HCT116 (cell line): ENCODE data around the gene NAT16. TPM values are rescaled to one million over a fixed set of nuclear protein-coding genes. Genes with fewer than 3 reads are reported as not detected.
"Not testable (repeated sequence)": the region's sequence is repeated elsewhere in the genome, so short reads cannot be mapped to it uniquely, and the experiment has no call there.

Experiments used
- ATAC-seq: fragments of 200-7000 bp; cut with Tn5 transposase; 2 replicates; pipeline ENCODE4 v1.9.1; 2020; ENCODE audit warnings: mild to moderate bottlenecking, moderate library complexity
- BruUV-seq: library from RNA; stranded (reverse); fragments of 400-500 nt; replicated peaks from 2 replicates; lab custom pipeline; 2021; lab: Mats Ljungman, UMichigan
- CTCF ChIA-PET: fragments of 300-600 bp; sonication (Branson Sonifier 250); formaldehyde crosslinking; loops from one replicate; lab custom pipeline; 2021; ENCODE audit warnings: antibody characterized with exemption; lab: Charles Lee
- POLR2A ChIA-PET: fragments of 300-600, 350-600 bp; sonication (Branson Sonifier 250); formaldehyde crosslinking; loops from one replicate; lab custom pipeline; 2021; ENCODE audit warnings: antibody characterized with exemption; lab: Charles Lee
- RAD21 ChIA-PET, 2 experiments: fragments of 300-600 bp; sonication (Branson Sonifier 250); formaldehyde crosslinking; loops; one replicate each; lab custom pipeline; 2023; ENCODE audit warnings: low total read pairs in 2 of 2; ENCODE audit not compliant: uncharacterized antibody in 2 of 2, unreplicated experiment in 2 of 2, low non-redundant PET in 1 of 2; lab: Charles Lee
- DNase-seq: peaks from one replicate; pipeline ENCODE4 v3.0.0-alpha.2; 2010; ENCODE audit warnings: low read depth, low spot score
- H2AFZ ChIP-seq: fragments of 200-600 bp; shearing (Covaris generic), sonication (generic); 2 replicates; pipeline ENCODE4 v1.6.1; 2017; ENCODE audit warnings: low read depth, mixed run types, mixed read lengths, antibody characterized with exemption, low read length; ENCODE audit not compliant: poor library complexity, severe bottlenecking
- H3K27ac ChIP-seq: 2 replicates; pipeline ENCODE4 v1.5.1; 2012; ENCODE audit warnings: low read depth, low read length
- H3K27me3 ChIP-seq: fragments of 200-600 bp; sonication (generic); 2 replicates; pipeline ENCODE4 v1.6.1; 2016; ENCODE audit warnings: mixed run types, low read length, mixed read lengths; ENCODE audit not compliant: insufficient read depth
- H3K36me3 ChIP-seq, 2 experiments: fragments of 200-500 bp in 1 of 2; fragments of 200-600 bp in 1 of 2; sonication (Bioruptor generic) in 1 of 2; sonication (generic) in 1 of 2; 2 replicates each; pipeline versions ENCODE4 v1.5.1 to v1.6.1; 2014 to 2016; ENCODE audit warnings: low read length in 2 of 2, inconsistent platforms in 1 of 2, mixed read lengths in 1 of 2, mixed run types in 1 of 2; ENCODE audit not compliant: insufficient read depth in 2 of 2, control insufficient read depth in 1 of 2
- H3K4me1 ChIP-seq, 2 experiments: fragments of 200-600 bp in 1 of 2; sonication (generic) in 1 of 2; 2 replicates each; pipeline versions ENCODE4 v1.5.1 to v1.6.1; 2012 to 2017; ENCODE audit warnings: low read length in 2 of 2, inconsistent platforms in 1 of 2, mild to moderate bottlenecking in 1 of 2, mixed read lengths in 1 of 2, mixed run types in 1 of 2, moderate library complexity in 1 of 2; ENCODE audit not compliant: insufficient read depth in 2 of 2, control insufficient read depth in 1 of 2
- H3K4me2 ChIP-seq: fragments of 200-600 bp; sonication (generic); 2 replicates; pipeline ENCODE4 v1.6.1; 2017; ENCODE audit warnings: mixed run types, low read length, mixed read lengths
- H3K4me3 ChIP-seq, 2 experiments: fragments of 200-600 bp in 1 of 2; sonication (generic) in 1 of 2; replicated peaks in 1 of 2; 2 replicates each; pipeline ENCODE4 v1.5.1; 2011 to 2016; ENCODE audit warnings: low read length in 2 of 2, control low read depth in 1 of 2, low read depth in 1 of 2, mild to moderate bottlenecking in 1 of 2, mixed read lengths in 1 of 2, mixed run types in 1 of 2
- H3K79me2 ChIP-seq: fragments of 200-600 bp; sonication (generic); 2 replicates; pipeline ENCODE4 v1.6.1; 2017; ENCODE audit warnings: mild to moderate bottlenecking, mixed run types, low read length, moderate library complexity, mixed read lengths; ENCODE audit not compliant: insufficient read depth
- H3K9ac ChIP-seq: fragments of 200-600 bp; sonication (generic); 2 replicates; pipeline ENCODE4 v1.6.1; 2016; ENCODE audit warnings: low read length, mixed read lengths
- H3K9me2 ChIP-seq: fragments of 200-600 bp; sonication (generic), shearing (Covaris generic); 2 replicates; pipeline ENCODE4 v1.6.1; 2017; ENCODE audit warnings: mixed run types, mild to moderate bottlenecking, moderate library complexity; ENCODE audit not compliant: insufficient read depth
- H3K9me3 ChIP-seq, 2 experiments: fragments of 200-500 bp in 1 of 2; fragments of 200-600 bp in 1 of 2; sonication (Bioruptor generic) in 1 of 2; sonication (generic) in 1 of 2; 2 replicates each; pipeline ENCODE4 v1.6.1; 2014 to 2017; ENCODE audit warnings: low read length in 2 of 2, mixed read lengths in 2 of 2, inconsistent platforms in 1 of 2, low read depth in 1 of 2, mild to moderate bottlenecking in 1 of 2, mixed run types in 1 of 2, moderate library complexity in 1 of 2; ENCODE audit not compliant: control insufficient read depth in 1 of 2, insufficient read depth in 1 of 2
- H4K20me1 ChIP-seq: fragments of 200-600 bp; sonication (generic), shearing (Covaris generic); 2 replicates; pipeline ENCODE4 v1.6.1; 2017; ENCODE audit warnings: mixed run types, mild to moderate bottlenecking, moderate library complexity; ENCODE audit not compliant: insufficient read depth
- CEBPB ChIP-seq: IDR thresholded peaks from 2 replicates; pipeline ENCODE4 v1.6.1; 2012; ENCODE audit warnings: low read depth
- SRF ChIP-seq: IDR thresholded peaks from 2 replicates; pipeline ENCODE4 v1.6.1; 2012; ENCODE audit warnings: low read depth
- intact Hi-C: fragments of 100-400 bp; cut with micrococcal nuclease; formaldehyde crosslinking; loops from 2 replicates; pipeline ENCODE4 v1.10.0; 2022
- total RNA-seq: library from RNA; stranded (reverse); gene quantifications from one replicate; pipeline ENCODE4 v1.2.1, GENCODE V29; 2021; ENCODE audit not compliant: unreplicated experiment

The NAT16 gene
- total RNA-seq, 1 experiment from 2014 or later = 2.0 TPM

DNA sequence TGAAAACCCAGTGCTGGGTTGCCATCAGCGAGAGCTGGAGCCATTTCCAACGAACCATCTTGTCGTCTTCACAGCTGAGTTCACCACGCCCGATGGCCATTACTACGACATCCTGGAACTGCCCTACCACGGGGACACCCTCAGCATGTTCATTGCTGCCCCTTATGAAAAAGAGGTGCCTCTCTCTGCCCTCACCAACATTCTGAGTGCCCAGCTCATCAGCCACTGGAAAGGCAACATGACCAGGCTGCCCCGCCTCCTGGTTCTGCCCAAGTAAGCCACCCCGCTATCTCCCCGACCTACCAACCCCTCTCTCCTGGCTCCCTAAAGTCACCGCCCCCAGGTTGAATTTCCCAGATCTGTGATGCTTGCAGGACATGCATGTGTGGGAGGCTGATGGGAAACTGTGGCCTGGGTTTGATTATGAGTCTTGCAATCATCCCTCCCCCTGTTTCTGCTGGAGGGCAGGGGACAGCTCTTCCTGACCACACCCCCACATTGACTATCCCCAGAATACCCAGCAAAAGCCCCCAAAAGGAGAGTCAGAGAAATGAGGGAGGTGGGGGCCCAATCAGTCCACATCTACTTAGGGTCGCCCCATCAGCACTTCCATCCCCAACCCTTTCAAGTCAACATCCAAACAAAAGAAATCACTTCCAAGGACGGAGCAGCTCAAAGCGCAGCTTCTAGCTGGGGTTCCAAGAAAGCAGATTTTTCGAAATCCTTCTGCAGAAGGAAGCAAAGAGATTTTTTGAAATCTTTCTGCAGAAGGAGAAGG is 46.3 kb downstream of the NAT16 start:
- H3K4me2 ChIP-seq = no peak overlapping the region
- no peaks in the 10 kb centered on the region for H4K20me1 ChIP-seq

DNA sequence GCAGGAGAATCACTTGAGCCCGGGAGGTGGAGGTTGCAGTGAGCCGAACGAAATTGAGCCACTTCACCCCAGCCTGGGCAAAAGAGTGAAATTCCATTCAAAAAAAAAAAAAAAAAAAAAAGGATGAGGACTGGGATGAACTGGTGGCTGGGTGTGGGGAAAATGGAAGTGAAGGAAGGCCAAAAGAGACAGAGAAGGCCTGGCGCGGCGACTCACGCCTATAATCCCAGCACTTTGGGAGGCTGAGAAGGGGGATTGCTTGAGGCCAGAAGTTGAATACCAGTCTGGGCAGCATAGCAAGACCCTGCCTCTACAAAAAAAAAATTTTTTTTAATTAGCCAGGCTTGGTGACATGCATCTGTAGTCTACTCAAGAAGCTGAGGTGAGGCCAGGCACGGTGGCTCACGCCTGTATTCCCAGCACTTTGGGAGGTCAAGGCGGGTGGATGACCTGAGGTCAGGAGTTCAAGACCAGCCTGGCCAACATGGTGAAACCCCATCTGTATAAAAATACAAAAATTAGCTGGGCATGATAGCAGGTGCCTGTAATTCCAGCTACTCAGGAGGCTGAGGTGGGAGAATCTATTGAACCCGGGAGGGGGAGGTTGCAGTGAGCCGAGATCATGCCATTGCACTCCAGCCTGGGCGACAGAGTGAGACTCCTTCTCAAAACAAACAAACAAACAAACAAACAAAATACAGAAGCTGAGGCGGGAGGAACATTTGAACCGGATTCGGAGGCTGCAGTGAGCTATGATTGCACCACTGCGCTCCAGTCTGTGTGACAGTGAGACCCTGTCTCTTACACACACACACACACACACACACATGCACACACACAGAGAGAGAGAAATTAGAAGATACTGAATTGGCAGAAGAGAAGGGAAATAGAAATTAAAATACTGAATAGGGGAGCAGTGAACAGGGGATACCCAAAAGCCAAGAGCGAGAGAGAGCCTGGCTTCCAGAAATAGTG is 47.2 kb downstream of the NAT16 start:
- DNase-seq, H3K9ac ChIP-seq, H3K4me2 ChIP-seq, H3K79me2 ChIP-seq, H2AFZ ChIP-seq, H3K27ac ChIP-seq, POLR2A ChIA-PET, ATAC-seq, H3K9me3 ChIP-seq, RAD21 ChIA-PET, H3K9me2 ChIP-seq, H3K4me3 ChIP-seq, H3K36me3 ChIP-seq, intact Hi-C loops, BruUV-seq, H3K27me3 ChIP-seq, H4K20me1 ChIP-seq: not testable (repeated sequence)
- H3K4me1 ChIP-seq = peaks cover 5 to 36% of the 10 kb centered on the region in 2 experiments
- CTCF ChIA-PET = interaction anchor here (2.7 kb wide), 1 partner anchor 11 kb away, joined by 12 read pairs; no protein-coding TSS in a partner anchor

More for the DNA sequence above, 46.3 kb downstream of the NAT16 start:
- ChIA-PET RAD21 (interaction anchor here in 1 of 2 experiments (0.6 kb wide), 1 partner anchor 179 kb away, joined by 3 read pairs; no protein-coding TSS in a partner anchor), CTCF (interaction anchor here (2.7 kb wide), 1 partner anchor 10 kb away, joined by 12 read pairs; no protein-coding TSS in a partner anchor), POLR2A (no interaction called here)
- H3K27ac ChIP-seq = no peak overlapping the region
- peaks cover 7 to 37% of the 10 kb centered on the region in 2 experiments for H3K4me1 ChIP-seq
- TF ChIP-seq CEBPB (no peak), SRF (no peak)
- H3K79me2 ChIP-seq = no peaks in the 10 kb centered on the region
- BruUV-seq = no TSS peak
- H3K9me2 ChIP-seq = no peaks in the 10 kb centered on the region
- ATAC-seq = no peak
- H2AFZ ChIP-seq = no peak overlapping the region
- H3K9me3 ChIP-seq = no peaks in the 10 kb centered on the region
- H3K27me3 ChIP-seq = no peaks in the 10 kb centered on the region
- intact Hi-C loops = no loop called here
- peaks cover 0 to 5% of the 10 kb centered on the region in 2 experiments; a peak in 1 of 4 replicates for H3K36me3 ChIP-seq
- H3K9ac ChIP-seq = no peak overlapping the region
- DNase-seq = no peak
- H3K4me3 ChIP-seq = no peak overlapping the region
